Putamen (tissue), 1 donor: Measurements from ENCODE around the gene WNT2.

Experiments
- DNase-seq: peaks from one replicate; pipeline ENCODE4 v3.0.0-alpha.2; 2016; ENCODE audit warnings: low spot score

Gene WNT2

DNA sequence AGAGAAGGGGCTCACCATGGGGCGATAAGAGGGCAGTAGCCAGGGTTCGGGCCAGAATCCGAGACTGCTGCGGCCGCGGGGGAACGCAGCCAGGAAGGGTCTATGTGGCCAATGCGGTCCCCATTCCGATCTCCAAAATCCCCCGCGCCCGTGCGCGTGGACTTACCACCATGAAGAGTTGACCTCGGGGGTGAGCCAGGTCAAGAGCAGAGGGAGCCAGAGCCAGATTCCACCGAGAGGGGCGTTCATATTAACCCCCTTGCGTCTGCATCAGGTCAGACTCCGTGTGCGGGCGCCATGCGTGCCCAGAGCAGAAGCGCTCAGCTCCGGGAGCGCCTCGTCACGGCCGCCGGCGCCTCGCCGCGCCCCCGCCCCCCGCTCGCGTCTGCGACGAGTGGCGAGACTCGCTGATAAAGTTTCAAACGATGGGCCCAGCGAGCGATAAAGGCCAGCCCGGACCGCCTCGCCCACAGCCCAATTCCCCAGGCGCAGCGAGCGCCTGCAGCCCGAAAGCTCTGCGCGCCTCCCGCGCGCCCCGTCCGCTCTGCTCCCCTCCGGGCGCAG is at the start of gene WNT2:
Gene WNT2 (minus strand): TSS at position 318 of the 564 bp plus-strand sequence. CDS start 69 bp downstream, at position 249.
- DNase-seq = no peak

DNA sequence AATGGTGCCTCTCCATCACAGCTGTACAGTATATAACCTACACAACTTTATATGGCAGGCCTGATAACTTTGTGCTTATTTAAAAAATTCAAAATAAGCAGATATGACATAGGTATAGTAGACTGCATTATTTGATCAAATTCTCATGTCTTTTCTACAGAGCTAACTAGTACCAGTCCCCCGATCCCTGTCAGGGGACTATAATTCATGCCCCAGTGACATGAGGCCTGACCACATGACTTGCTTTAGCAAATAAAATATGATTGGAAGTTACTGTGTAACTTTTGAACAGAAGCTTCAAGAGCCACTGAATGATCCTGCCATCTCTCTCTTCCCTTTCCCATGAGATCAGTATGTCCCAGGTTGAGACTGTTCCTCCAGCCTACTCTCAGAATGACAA is 49.2 kb upstream of the WNT2 start:
- DNase-seq = no peak

DNA sequence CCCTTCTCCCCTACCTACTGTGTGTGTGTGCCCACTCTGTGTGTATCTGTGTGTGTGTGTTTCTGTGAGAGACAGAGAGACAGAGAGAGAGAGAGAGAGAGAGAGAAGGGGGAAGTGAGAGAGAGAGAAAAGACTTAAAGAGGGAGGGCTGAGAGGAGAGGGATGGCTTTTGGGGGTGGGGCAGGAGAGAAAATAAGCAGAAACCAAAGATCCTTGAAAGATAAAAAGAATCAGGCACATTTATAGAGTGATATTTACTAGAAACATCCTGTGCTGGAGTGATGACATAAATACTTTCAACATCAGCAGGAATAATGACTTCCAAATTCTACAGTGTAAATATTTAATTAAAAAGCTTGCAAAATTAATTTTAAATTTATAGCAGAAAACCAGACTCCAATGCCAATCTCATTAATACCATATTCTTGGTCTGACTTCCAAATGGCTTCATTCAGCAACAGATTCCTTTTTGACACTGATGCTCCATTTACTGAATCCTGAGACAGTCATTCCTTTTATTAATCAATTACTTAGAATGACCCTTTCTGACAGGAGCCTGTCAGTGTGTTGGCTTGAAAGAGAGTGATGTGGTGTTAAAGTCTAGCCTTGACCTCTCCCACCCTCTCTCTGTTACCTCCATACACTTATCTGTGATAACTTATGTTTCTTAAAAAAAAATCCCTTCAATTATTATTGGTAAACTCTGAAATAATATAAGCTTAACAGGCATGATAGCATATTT is 41.7 kb upstream of the WNT2 start:
- no peak for DNase-seq

DNA sequence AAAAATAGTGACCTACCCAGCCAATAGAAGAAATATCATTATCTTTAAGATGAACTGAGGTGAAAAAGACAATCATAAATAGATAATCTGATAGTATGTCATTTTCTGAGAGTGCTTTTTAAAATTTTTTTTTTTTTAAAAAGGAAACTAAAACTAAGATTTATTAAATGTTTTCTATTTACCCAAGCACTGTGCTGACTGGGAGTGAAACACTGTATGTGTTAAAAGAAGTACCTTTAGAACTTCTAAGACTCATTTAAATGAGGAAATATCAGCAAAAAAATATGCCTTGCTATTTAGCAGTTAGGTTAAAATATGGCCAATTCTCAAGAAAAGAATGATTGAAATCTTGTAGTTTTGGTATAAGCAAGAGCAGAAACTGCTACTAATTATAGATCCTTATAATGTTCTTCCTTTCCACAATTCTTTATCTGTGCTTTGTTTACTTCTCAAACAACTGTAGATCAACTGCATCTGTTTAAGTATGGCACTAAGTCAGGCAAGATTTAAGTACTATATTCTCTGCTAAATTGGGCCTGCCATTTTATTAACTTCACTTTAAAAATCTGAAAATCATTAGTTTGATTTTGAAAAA is 39.5 kb upstream of the WNT2 start:
- no peak for DNase-seq

DNA sequence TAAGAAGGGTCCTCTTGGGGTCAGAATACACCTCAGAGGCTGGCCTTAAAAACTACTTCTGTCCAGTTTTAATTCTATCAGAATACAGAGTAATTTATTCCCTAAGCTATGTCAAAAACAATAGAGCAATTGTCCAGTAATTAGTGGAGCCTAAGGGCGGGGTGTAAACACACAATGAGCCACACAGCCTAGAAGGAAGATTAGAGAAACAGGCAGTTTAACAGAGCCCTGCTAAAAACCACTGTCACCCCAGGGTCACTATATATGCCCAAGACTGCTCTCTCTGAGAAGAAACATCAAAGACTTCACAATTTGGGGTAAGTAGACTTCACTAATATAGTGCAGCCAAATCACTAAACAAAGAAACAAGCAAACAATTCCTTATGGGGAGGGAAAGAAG is 27.2 kb upstream of the WNT2 start:
- DNase-seq = peak; percentile 82

DNA sequence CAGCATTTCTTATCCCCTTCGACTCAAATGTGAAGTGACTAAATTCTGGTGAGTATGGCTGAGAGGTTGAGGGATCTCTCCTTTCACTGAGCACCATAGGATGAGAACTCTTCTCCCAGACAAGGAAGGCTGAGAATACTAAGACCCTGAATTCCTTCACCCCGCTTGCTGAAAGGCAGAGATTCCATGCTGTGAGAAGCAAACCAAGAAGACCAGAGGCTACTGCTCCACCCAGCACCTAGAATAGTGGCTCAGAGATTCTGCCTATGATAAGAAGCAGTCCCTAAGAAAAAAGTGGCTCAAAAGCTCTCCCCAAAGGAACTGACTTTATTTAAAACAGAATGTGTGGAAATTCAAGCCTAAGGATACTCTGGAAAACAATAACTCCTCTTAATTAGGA is 26.7 kb upstream of the WNT2 start:
- peak; percentile 9 for DNase-seq

DNA sequence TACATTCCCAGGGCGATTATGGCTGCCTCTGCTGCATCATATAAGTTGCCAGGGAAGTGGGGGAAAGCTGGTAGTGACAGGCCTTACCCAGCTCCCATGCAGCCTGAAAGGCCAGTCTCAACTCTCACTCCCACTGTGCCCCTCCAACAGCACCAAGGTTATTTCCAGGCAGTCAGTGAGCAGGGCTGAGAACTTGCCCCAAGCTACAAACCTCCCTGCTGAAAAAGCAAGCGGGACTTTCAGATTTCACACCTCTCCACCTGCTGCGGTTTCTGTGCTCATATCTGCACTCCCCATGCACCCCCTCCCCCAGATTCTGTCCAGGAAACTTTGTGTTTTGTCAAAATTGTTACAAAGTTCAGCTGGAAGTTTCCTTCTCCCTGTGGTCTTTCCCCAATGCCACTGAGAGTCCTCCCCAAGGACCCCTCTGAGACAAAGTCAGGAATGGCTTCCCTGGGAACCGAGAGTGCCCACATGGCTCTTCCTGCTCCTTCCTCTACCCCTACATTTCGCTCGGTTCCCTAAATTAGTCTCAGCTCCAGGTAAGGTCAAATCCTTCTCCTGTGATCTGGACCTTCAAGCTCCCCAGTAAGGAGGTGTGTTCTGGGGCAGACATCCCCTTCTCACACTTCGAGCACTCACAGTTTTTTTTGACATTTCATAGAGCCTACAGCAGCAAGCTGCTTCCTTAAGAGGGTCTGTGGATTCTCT is 25.3 kb upstream of the WNT2 start:
- no peak for DNase-seq

DNA sequence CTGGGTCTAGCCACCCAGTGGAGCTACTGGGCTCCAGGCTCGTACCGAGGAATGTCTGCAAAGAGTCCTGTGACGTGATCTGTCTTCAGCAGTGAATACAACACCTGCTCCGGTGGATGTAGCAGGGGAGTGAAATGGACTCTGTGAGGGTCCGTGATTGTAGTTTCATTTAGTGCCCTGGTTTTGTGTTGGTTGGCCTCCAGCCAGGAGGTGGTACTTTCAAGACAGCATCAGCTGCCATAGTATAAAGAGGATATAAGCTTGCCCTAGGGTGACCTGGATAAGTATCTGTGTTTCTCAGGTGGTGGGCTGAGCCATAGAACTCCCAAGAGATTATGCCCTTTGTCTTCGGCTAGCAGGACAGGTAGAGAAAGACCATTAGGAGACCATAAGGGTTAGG is 24.6 kb upstream of the WNT2 start:
- DNase-seq = no peak

DNA sequence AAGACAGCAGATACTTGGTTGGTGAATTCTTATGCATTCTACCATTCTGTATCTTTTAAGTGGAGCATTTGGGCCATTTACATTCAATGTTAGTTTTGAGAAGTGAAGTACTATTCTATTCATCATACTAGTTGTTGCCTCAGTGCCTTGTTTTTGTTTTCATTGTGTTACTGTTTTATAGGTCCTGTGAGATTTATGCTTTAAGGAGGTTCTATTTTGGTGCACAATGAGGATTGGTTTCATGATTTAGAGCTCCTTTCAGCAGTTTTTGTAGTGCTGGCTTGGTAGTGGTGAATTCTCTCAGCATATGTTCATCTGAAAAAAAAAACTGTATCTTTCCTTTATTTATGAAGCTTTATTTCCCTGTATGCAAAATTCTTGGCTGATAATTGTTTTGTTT is 23.3 kb upstream of the WNT2 start:
- DNase-seq = no peak

DNA sequence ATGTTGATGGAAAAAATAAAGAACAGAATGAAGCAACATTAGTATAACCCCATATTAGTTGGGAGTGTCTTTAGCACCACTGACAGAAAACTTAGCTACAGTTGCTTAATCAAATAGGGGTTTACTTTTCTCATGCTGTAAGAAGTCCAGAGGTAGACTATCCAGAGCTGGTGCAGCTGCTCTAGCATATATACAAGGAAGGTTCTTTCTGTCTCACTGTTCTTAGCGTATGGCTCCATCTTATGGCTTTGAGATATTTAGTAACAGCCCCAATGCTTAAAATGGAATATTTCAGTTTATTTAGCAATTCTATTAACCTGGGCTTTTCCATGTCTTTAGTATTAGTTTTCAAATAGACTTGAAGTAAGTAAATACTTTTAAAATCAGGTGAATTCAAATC is 15.2 kb upstream of the WNT2 start:
- DNase-seq = no peak

DNA sequence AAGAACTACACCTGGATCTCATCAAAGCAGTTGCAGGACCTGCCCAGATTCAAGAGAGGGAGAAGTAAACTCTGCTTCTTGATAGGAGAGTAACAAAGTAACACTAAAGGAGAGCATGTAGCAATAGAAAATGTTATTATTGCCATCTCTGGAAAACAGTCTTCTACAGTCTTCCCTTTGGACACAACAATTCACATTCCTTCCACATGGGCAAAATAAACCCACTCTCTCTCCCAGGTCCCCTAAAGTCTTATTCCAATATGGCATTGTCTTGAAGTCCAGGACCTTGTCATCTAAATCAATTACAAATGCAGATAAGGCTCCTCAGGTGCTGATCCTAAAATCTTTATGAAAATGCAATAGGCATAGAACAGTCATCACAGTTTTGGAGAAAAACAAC is 10.3 kb upstream of the WNT2 start:
- DNase-seq = no peak

DNA sequence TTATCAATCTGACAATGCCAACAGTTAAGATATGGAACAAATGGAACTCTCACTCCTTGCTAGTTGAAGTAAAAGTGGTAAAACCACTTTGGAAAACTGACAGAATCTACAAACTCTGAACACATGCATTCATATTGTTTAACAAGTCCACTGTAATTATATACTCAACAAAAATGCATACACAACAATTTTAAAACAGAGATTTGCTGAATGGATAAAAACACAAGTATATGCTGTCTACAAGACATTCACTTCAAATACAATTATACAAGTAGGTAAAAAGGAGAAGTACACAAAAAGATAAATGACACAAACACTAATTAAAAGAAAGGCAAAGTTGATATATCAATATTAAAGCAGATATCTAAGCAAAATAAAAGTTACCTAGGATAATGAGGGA is 9.2 kb upstream of the WNT2 start:
- DNase-seq = no peak

DNA sequence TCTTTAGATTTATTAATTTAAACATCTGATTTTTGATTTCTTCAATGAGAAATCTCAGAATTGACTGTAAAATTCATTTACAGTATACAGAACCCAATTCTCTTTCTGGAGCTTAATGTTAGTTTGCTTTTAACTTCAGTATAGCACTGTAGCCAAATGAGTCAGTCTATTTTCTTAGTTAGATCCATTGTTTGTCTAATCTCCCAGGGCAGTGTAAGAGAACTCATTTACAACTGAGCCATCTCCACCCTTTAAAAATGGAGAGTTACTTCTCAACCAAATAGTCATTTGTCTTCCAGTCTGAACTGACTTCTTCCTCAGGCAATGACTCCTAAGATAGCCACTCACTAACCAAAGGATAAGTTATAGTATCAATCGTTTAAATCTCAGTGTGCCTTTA is 3.0 kb upstream of the WNT2 start:
- no peak for DNase-seq

DNA sequence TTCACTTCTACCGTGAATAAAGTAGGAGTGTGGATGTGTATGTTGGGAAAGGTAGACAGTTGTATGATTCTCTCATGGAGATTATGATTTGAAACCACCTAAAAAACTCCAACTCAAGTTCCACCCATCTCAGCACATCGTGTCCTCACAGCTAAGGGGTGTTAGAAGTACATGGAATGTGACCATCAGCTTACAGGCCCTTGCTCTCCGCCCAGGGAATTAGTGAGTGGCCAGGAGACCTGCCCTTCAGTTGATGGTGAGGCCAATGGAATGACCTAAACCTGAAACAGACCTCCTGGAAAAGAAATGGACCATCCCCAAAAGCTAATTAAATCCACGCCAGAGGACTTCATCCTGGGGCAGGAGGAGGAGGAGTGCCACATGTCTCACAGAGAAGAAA is 2.1 kb upstream of the WNT2 start:
- DNase-seq = no peak

DNA sequence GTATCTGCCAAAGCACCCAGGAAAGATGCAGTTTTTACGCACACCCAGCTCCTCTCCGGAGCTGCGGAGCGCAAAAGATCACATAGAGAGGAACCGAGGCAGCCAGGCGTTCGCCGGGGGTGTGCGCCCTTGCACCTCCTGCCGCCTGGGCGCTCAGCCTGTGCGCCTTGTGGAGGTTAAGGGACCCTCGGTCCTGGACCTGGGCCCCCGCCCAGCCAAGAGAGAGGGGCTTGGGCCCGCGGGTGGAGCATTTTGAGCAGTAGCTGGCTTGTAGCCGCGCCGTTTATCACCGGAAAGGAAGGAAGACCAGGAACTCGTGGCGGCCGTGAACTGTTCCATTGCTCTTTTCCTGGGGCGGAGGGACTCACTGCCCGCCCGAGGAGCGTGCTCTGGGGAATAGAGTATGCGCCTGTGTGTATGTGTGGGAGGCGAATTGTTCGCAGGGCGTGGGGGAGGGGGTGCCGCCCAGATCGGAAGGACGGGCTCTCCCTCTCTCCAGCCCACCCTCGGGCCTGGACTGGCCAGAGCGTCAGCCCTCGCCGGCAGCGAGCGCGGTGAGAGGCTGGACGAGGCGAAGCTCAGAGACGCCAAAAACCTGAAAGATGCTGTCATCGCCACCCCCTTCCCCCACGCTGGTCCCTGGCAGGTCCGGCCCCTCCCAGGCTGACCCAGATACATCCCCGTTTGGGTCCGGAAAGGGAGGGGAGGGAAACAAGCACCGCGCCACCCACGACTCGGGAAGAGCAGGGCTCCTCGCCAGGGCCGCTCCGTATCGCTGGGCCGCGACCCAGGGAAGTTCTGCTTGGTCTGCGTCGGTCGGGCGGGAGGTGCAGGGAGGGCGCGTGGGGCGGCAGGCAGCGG is 1.2 kb upstream of the WNT2 start:
- DNase-seq = no peak

DNA sequence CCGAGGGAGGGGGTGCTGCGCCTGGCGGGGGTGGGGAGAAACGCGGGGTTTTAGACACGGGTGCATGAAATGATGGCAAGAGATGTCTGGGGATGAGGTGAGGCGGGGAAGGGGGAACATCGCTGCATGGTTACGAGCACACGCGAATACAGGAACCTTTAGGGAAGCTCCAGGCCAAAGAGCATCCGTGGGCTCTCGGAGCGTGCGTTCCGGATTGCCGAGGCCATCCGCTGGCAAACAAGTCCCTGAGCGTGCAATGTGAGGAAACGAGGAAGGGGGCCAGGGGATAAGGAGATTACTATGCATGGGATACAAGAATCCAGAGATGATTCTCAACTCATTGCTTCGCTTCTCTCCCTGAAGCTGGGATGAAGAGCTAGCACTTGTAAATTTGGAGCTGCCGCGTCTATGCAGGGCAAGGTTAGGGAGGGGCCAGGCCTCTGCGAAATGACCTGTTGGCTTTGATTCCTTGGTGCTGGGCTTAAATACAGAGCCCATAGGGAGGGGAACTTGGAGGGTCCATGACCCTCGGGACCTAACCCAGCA is 520 bp upstream of the WNT2 start:
- DNase-seq = no peak

DNA sequence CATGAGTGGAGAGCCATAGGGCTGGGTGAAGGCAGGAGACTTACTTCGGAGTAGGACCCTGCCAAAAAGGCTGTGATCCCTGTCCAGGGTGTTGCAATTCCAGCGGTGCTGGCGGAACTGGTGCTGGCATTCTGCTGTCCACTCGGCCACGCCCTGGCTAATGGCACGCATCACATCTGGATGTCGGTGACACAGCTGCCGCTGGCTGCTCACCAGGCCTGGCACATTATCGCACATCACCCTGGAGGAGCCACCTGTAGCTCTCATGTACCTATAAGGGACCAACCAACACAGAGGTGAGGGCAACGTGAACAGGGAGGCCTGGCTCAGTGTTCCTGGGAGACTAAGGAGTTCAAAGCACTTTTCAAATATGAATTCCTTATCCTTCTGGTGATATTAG is 2.3 kb downstream of the WNT2 start:
- DNase-seq = no peak

DNA sequence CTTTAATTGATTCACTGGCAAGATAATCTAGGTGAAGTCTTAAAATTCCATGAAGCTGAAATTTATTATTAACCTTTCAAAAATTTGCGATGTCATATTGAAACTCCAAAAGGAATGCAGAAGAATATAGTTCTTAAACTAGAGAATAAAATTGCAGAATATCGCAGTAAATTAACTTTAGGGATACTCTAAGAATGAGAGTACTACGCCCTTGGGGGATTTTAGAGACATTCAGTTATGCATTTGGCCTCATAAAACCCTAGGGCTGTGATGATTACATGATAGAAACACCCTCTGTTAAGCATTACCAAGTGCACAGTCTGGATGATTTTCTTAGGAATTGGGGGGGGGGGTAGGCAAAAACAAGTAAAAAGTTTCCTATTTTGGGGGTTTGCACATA is 3.7 kb downstream of the WNT2 start:
- DNase-seq = no peak

DNA sequence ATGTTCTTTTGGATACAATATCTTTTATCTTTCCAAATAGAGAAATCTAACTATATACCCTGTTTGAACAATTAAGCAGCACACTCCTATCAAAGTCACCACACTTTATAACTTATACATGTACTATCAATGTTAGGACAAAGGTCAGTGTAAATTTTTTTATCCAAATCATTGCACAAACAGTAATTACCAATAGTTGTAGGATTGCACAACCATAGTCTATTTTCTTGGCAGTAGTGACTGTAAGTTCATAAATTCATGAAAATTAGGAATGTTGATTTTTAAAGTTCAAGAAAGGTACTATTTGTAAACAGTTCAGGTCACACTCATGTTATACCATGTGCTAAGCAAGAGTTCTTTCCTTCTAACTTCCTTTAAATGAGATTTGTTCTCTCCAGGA is 9.3 kb downstream of the WNT2 start:
- DNase-seq = no peak

DNA sequence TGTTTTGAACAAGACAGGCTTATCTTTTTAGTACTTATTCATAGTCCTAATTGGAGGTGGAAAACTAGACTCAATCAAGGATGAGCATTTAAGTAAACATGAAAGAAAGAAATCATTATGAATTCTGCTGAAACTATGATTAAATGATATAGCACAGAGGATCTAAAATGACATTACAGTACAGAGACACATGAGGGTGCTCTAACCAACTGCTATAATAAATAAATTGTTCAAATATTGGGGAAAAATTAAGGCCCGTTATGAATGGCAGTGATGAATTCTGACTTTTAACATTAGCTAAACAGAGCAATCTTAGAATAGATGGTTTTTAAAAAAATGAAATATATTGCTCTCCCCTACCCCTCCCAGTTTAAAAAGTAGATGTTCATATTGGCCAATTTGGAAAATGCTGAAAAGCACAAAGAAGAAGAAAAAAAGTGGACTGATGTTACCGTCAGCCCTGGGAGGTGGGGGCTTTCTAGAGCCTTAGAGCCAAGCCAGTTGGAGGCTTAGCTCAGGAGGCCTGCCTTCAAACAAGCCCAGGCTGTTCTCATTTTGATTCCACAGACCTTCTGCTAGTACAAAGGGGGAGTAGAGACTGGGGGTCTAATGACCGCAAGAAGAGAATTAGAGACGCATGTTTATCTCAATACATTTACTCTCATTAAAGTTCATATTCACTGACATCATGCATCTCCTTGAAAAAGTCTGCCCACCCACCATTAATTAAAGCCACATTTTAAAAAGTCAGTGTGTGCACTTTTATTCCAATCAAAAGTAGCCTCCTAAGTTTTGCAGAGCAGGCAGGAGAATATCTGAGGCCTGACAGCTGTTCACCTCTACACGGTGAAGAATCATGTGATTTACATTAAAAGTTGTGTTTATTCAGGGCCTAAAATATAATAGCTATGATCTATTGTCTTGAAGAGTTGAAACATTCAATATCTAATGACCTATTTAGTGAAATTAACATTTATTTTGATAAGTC is 10.0 kb downstream of the WNT2 start:
- DNase-seq = no peak

DNA sequence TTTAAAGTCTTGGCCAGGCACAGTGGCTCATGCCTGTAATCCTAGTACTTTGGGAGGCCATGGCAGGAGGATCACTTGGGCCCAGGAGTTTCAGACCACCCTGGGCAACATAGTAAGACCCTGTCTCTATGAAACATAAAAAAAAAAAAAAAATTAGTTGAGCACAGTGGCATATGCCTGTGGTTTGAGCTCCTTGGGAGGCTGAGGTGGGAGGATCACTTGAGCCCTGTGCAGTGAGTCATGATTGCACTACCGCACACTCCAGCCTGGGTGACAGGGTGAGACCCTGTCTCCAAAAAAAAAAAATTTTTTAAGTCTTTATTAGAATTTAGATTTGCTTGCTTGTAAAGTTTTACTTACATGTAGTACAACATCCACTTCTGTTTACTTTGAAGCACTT is 14.0 kb downstream of the WNT2 start:
- no peak for DNase-seq
